HEK293 (cell line): Measurements from ENCODE around the gene UNC93A.
A peak's percentile ranks its signal among the peaks of the same experiment; 100 is the strongest.

Source experiments
- BCL11A ChIP-seq: fragments of 450-650 bp; formaldehyde crosslinking; IDR thresholded peaks from 2 replicates; pipeline ENCODE4 v1.5.1; 2016; ENCODE audit warnings: low read depth, missing biosample characterization, missing genetic modification characterization
- KLF1 ChIP-seq: fragments of 450-650 bp; formaldehyde crosslinking; IDR thresholded peaks from 2 replicates; pipeline ENCODE4 v1.5.1; 2016; ENCODE audit warnings: missing biosample characterization, missing genetic modification characterization
- KLF10 ChIP-seq: fragments of 450-650 bp; IDR thresholded peaks from 2 replicates; pipeline ENCODE4 v1.5.1; 2018; ENCODE audit warnings: missing biosample characterization, mild to moderate bottlenecking, missing genetic modification characterization
- MYNN ChIP-seq: fragments of 450-650 bp; formaldehyde crosslinking; IDR thresholded peaks from 2 replicates; pipeline ENCODE4 v1.5.1; 2016; ENCODE audit warnings: missing biosample characterization, missing genetic modification characterization, borderline replicate concordance
- RBAK ChIP-seq: fragments of 450-650 bp; formaldehyde crosslinking; IDR thresholded peaks from 2 replicates; pipeline ENCODE4 v1.5.1; 2016; ENCODE audit warnings: missing biosample characterization, missing genetic modification characterization
- SALL2 ChIP-seq: fragments of 450-650 bp; formaldehyde crosslinking; IDR thresholded peaks from 2 replicates; pipeline ENCODE4 v1.5.0; 2017; ENCODE audit warnings: missing biosample characterization, mild to moderate bottlenecking, missing genetic modification characterization, borderline replicate concordance
- SP3 ChIP-seq: fragments of 450-650 bp; formaldehyde crosslinking; IDR thresholded peaks from 2 replicates; pipeline ENCODE4 v1.5.1; 2016; ENCODE audit warnings: missing biosample characterization, missing genetic modification characterization
- TSHZ1 ChIP-seq: fragments of 450-650 bp; formaldehyde crosslinking; IDR thresholded peaks from 2 replicates; pipeline ENCODE4 v1.5.1; 2016; ENCODE audit warnings: missing biosample characterization, missing genetic modification characterization, borderline replicate concordance
- YY2 ChIP-seq: fragments of 450-650 bp; formaldehyde crosslinking; IDR thresholded peaks from 2 replicates; pipeline ENCODE4 v1.5.1; 2016; ENCODE audit warnings: missing biosample characterization, missing genetic modification characterization
- ZNF184 ChIP-seq: fragments of 450-650 bp; IDR thresholded peaks from 2 replicates; pipeline ENCODE4 v1.5.1; 2018; ENCODE audit warnings: missing biosample characterization, mild to moderate bottlenecking, missing genetic modification characterization
- ZNF2 ChIP-seq: fragments of 450-650 bp; formaldehyde crosslinking; IDR thresholded peaks from 2 replicates; pipeline ENCODE4 v1.5.1; 2016; ENCODE audit warnings: missing biosample characterization, missing genetic modification characterization
- ZNF211 ChIP-seq: fragments of 450-650 bp; formaldehyde crosslinking; IDR thresholded peaks from 2 replicates; pipeline ENCODE4 v1.5.1; 2016; ENCODE audit warnings: low read depth, missing biosample characterization, missing genetic modification characterization
- ZNF266 ChIP-seq: fragments of 450-650 bp; formaldehyde crosslinking; IDR thresholded peaks from 2 replicates; pipeline ENCODE4 v1.5.1; 2016; ENCODE audit warnings: missing biosample characterization, missing genetic modification characterization, low read depth
- ZNF302 ChIP-seq: fragments of 450-650 bp; formaldehyde crosslinking; IDR thresholded peaks from 2 replicates; pipeline ENCODE4 v1.5.1; 2016; ENCODE audit warnings: missing biosample characterization, missing genetic modification characterization, low read depth
- ZNF501 ChIP-seq: fragments of 450-650 bp; formaldehyde crosslinking; IDR thresholded peaks from 2 replicates; pipeline ENCODE4 v1.5.1; 2016; ENCODE audit warnings: missing biosample characterization, missing genetic modification characterization
- ZNF560 ChIP-seq: fragments of 450-650 bp; formaldehyde crosslinking; IDR thresholded peaks from 2 replicates; pipeline ENCODE4 v1.5.1; 2017; ENCODE audit warnings: missing biosample characterization, missing genetic modification characterization, borderline replicate concordance
- ZNF585B ChIP-seq: fragments of 450-650 bp; formaldehyde crosslinking; IDR thresholded peaks from 2 replicates; pipeline ENCODE4 v1.5.1; 2016; ENCODE audit warnings: missing biosample characterization, missing genetic modification characterization
- ZNF621 ChIP-seq: fragments of 450-650 bp; formaldehyde crosslinking; IDR thresholded peaks from 2 replicates; pipeline ENCODE4 v1.5.1; 2017; ENCODE audit warnings: missing biosample characterization, missing genetic modification characterization
- ZNF624 ChIP-seq: fragments of 450-650 bp; formaldehyde crosslinking; IDR thresholded peaks from 2 replicates; pipeline ENCODE4 v1.5.1; 2017; ENCODE audit warnings: missing biosample characterization, missing genetic modification characterization
- ZNF664 ChIP-seq: fragments of 450-650 bp; formaldehyde crosslinking; IDR thresholded peaks from 2 replicates; pipeline ENCODE4 v1.5.1; 2016; ENCODE audit warnings: missing biosample characterization, missing genetic modification characterization
- ZNF701 ChIP-seq: fragments of 450-650 bp; formaldehyde crosslinking; IDR thresholded peaks from 2 replicates; pipeline ENCODE4 v1.5.1; 2016; ENCODE audit warnings: missing biosample characterization, missing genetic modification characterization
- ZNF785 ChIP-seq: fragments of 450-650 bp; formaldehyde crosslinking; IDR thresholded peaks from 2 replicates; pipeline ENCODE4 v1.5.1; 2016; ENCODE audit warnings: missing biosample characterization, missing genetic modification characterization
- TF ChIP-seq, protein P1 (sequence below): fragments of 450-650 bp; formaldehyde crosslinking; IDR thresholded peaks from 2 replicates; pipeline ENCODE4 v1.5.1; 2016; ENCODE audit warnings: missing biosample characterization, missing genetic modification characterization, low read depth
- TF ChIP-seq, protein P2 (sequence below): fragments of 450-650 bp; formaldehyde crosslinking; IDR thresholded peaks from 2 replicates; pipeline ENCODE4 v1.5.1; 2016; ENCODE audit warnings: missing biosample characterization, missing genetic modification characterization
- TF ChIP-seq, protein P3 (sequence below): fragments of 450-650 bp; IDR thresholded peaks from 2 replicates; pipeline ENCODE4 v1.5.1; 2018; ENCODE audit warnings: missing biosample characterization, missing genetic modification characterization
- TF ChIP-seq, protein P4 (sequence below): fragments of 450-650 bp; formaldehyde crosslinking; IDR thresholded peaks from 2 replicates; pipeline ENCODE4 v1.5.1; 2016; ENCODE audit warnings: missing biosample characterization, missing genetic modification characterization

UNC93A gene

DNA sequence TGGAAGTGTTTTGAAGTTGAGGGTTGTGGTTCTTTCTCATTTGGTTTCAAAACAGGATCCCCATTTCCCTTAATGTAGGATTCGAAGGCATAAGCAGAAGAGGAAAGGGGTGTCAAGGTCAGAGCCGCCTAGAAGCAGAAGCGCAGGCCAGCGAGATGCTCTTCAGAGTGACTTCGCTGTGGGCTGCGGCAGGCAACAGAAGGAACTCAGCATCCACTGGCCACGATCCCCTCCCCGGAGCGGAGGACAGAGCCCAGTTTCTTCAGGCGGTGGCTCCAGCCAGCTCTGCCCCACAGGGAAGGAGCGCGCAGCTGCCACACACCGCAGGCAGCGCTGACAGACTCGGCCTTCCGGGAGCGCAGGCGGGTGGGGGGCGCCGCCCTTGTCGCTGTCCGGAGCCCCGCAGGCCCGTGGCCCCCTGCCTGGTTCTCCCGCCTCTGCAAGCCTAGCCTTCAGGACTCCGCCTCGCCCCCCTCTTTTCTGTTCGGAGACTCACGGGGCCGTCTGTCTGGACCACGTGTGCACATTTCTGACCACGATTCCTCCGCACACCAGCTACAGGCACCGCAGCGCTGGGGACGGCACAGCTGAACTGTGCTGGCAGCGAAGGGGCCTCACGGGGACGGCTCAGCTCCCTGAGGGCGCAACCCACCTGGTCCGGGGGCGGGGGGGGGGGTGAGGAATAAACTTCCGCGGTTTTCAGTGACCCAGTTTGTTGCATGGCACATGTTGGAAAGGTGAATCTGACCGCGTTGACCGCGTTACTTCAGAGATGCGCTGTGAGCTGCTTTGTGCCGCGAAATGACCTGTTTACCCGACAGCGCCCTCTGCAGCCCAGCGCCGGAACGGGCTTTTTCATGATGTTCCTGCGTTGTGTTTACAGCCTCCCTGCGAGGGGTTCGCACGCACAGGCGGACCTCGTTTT is 59.9 kb downstream of the UNC93A start (continued):
- TF ChIP-seq TSHZ1 (tag by site-specific recombination) (no peak), ZNF621 (tag by site-specific recombination) (no peak), KLF1 (tag by site-specific recombination) (peak; percentile 43), ZNF664 (tag by site-specific recombination) (no peak), ZNF624 (tag by site-specific recombination) (no peak), YY2 (tag by site-specific recombination) (no peak), MYNN (tag by site-specific recombination) (no peak), BCL11A (0 out of 2 replicates have a peak, but pooled peaks have one; percentile 17), SALL2 (no peak), ZNF184 (0 out of 2 replicates have a peak, but pooled peaks have one; percentile 54), RBAK (tag by site-specific recombination) (no peak), ZNF2 (tag by site-specific recombination) (peak; percentile 75; the same call in 1 of the 2 replicates), ZNF211 (no peak), ZNF785 (tag by site-specific recombination) (no peak), ZNF560 (tag by site-specific recombination) (no peak), ZNF266 (tag by site-specific recombination) (no peak), ZNF302 (no peak), SP3 (tag by site-specific recombination) (no peak), ZNF701 (no peak), ZNF585B (tag by site-specific recombination) (no peak), KLF10 (tag by site-specific recombination) (no peak), ZNF501 (tag by site-specific recombination) (peak; percentile 46; the same call in 1 of the 2 replicates)
- TF ChIP-seq, protein P1, sequence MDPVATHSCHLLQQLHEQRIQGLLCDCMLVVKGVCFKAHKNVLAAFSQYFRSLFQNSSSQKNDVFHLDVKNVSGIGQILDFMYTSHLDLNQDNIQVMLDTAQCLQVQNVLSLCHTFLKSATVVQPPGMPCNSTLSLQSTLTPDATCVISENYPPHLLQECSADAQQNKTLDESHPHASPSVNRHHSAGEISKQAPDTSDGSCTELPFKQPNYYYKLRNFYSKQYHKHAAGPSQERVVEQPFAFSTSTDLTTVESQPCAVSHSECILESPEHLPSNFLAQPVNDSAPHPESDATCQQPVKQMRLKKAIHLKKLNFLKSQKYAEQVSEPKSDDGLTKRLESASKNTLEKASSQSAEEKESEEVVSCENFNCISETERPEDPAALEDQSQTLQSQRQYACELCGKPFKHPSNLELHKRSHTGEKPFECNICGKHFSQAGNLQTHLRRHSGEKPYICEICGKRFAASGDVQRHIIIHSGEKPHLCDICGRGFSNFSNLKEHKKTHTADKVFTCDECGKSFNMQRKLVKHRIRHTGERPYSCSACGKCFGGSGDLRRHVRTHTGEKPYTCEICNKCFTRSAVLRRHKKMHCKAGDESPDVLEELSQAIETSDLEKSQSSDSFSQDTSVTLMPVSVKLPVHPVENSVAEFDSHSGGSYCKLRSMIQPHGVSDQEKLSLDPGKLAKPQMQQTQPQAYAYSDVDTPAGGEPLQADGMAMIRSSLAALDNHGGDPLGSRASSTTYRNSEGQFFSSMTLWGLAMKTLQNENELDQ (tag by site-specific recombination): no peak
- TF ChIP-seq, protein P2, sequence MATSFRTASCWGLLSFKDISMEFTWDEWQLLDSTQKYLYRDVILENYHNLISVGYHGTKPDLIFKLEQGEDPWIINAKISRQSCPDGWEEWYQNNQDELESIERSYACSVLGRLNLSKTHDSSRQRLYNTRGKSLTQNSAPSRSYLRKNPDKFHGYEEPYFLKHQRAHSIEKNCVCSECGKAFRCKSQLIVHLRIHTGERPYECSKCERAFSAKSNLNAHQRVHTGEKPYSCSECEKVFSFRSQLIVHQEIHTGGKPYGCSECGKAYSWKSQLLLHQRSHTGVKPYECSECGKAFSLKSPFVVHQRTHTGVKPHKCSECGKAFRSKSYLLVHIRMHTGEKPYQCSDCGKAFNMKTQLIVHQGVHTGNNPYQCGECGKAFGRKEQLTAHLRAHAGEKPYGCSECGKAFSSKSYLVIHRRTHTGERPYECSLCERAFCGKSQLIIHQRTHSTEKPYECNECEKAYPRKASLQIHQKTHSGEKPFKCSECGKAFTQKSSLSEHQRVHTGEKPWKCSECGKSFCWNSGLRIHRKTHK (tag by site-specific recombination): no peak
- TF ChIP-seq, protein P3, sequence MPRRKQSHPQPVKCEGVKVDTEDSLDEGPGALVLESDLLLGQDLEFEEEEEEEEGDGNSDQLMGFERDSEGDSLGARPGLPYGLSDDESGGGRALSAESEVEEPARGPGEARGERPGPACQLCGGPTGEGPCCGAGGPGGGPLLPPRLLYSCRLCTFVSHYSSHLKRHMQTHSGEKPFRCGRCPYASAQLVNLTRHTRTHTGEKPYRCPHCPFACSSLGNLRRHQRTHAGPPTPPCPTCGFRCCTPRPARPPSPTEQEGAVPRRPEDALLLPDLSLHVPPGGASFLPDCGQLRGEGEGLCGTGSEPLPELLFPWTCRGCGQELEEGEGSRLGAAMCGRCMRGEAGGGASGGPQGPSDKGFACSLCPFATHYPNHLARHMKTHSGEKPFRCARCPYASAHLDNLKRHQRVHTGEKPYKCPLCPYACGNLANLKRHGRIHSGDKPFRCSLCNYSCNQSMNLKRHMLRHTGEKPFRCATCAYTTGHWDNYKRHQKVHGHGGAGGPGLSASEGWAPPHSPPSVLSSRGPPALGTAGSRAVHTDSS (tag by site-specific recombination): no peak
- TF ChIP-seq, protein P4, sequence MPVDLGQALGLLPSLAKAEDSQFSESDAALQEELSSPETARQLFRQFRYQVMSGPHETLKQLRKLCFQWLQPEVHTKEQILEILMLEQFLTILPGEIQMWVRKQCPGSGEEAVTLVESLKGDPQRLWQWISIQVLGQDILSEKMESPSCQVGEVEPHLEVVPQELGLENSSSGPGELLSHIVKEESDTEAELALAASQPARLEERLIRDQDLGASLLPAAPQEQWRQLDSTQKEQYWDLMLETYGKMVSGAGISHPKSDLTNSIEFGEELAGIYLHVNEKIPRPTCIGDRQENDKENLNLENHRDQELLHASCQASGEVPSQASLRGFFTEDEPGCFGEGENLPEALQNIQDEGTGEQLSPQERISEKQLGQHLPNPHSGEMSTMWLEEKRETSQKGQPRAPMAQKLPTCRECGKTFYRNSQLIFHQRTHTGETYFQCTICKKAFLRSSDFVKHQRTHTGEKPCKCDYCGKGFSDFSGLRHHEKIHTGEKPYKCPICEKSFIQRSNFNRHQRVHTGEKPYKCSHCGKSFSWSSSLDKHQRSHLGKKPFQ (tag by site-specific recombination): no peak
